ENCODE results near the gene FOXO1. TPM values are rescaled to one million over a fixed set of nuclear protein-coding genes. Genes with fewer than 3 reads are reported as not detected.

FOXO1 gene
- total RNA-seq, 1 donor, result 7.6 TPM

DNA sequence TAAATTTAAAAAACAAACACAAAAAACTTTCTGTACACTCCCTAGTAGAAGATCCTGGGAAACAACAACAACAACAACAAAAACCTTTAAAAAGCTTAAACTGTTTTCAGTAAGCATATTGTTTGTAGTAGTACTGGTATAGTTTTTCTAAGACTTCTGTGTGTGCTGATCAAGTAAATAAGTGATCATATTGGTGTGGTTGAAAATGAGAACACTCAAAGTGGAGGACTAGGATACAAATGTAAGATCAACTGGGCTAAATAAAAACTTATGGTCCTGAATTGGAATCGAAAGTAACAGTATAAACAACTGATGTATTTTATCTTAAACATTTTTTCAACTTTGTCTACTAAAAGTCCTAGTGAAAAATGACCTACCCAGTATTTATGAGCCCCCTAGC lies 135.5 kb downstream of the FOXO1 start:
- no peaks in the 10 kb centered on the region for H3K27me3 ChIP-seq (ENCODE audit: insufficient read depth, low read length)
- peaks cover 6% of the 10 kb centered on the region for H3K9me3 ChIP-seq (ENCODE audit: low read depth, low read length)
- no peaks in the 10 kb centered on the region for H3K36me3 ChIP-seq (ENCODE audit: insufficient read depth, low read length)
- H3K4me2 ChIP-seq (ENCODE audit: insufficient read depth, low read length), result no peak overlapping the region
- no peaks in the 10 kb centered on the region for H3K79me2 ChIP-seq (ENCODE audit: insufficient read depth, low read length)
- H3K4me3 ChIP-seq (ENCODE audit: insufficient read depth, low read length), result no peak overlapping the region
- H3K4me1 ChIP-seq (ENCODE audit: insufficient read depth, low read length), result no peaks in the 10 kb centered on the region
- no peak overlapping the region for H2AFZ ChIP-seq (ENCODE audit: low read length)
- TF ChIP-seq, protein P1, sequence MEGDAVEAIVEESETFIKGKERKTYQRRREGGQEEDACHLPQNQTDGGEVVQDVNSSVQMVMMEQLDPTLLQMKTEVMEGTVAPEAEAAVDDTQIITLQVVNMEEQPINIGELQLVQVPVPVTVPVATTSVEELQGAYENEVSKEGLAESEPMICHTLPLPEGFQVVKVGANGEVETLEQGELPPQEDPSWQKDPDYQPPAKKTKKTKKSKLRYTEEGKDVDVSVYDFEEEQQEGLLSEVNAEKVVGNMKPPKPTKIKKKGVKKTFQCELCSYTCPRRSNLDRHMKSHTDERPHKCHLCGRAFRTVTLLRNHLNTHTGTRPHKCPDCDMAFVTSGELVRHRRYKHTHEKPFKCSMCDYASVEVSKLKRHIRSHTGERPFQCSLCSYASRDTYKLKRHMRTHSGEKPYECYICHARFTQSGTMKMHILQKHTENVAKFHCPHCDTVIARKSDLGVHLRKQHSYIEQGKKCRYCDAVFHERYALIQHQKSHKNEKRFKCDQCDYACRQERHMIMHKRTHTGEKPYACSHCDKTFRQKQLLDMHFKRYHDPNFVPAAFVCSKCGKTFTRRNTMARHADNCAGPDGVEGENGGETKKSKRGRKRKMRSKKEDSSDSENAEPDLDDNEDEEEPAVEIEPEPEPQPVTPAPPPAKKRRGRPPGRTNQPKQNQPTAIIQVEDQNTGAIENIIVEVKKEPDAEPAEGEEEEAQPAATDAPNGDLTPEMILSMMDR (IDR thresholded peaks at IDR 0.05; ENCODE audit: extremely low read depth, low read depth, low read length), result no peak
- H3K27ac ChIP-seq (ENCODE audit: low read depth, low read length), result no peak overlapping the region
- no peak for DNase-seq (ENCODE audit: insufficient read length, low spot score, missing footprints)
- H4K20me1 ChIP-seq (ENCODE audit: insufficient read depth, low read length), result no peaks in the 10 kb centered on the region

DNA sequence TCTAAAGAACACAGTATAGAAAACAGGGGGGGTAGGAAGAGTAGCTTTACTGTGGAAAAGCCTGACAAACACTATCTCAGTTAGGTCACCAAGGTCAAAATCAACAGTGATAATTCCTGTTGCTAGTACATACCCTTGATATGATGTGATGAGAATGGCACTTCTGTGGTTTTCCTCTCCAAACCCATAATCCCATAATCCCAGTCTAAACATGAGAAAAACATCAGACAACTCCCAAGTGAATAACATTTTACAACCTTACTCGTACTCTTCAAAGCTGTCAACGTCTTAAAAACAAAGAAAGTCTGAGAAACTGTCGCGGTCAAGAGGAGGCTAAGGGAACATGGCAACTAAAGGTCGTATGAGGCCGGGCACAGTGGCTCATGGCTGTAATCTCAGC lies 137.6 kb downstream of the FOXO1 start:
- Histone ChIP-seq H3K79me2 (ENCODE audit: insufficient read depth, low read length) (no peaks in the 10 kb centered on the region), H2AFZ (ENCODE audit: low read length) (no peak overlapping the region), H3K4me2 (ENCODE audit: insufficient read depth, low read length) (no peak overlapping the region), H3K36me3 (ENCODE audit: insufficient read depth, low read length) (no peaks in the 10 kb centered on the region), H3K9me3 (ENCODE audit: low read depth, low read length) (peaks cover 6% of the 10 kb centered on the region), H3K4me3 (ENCODE audit: insufficient read depth, low read length) (no peak overlapping the region), H3K4me1 (ENCODE audit: insufficient read depth, low read length) (no peaks in the 10 kb centered on the region), H4K20me1 (ENCODE audit: insufficient read depth, low read length) (no peaks in the 10 kb centered on the region), H3K27me3 (ENCODE audit: insufficient read depth, low read length) (no peaks in the 10 kb centered on the region), H3K27ac (ENCODE audit: low read depth, low read length) (no peak overlapping the region)
- TF ChIP-seq, protein P1 (IDR thresholded peaks at IDR 0.05; ENCODE audit: extremely low read depth, low read depth, low read length), result no peak
- no peak for DNase-seq (ENCODE audit: insufficient read length, low spot score, missing footprints)

- Histone ChIP-seq H3K79me2 (ENCODE audit: insufficient read depth, low read length) (no peaks in the 10 kb centered on the region), H3K4me3 (ENCODE audit: insufficient read depth, low read length) (no peak overlapping the region), H3K9me3 (ENCODE audit: low read depth, low read length) (peaks cover 6% of the 10 kb centered on the region), H3K4me1 (ENCODE audit: insufficient read depth, low read length) (no peaks in the 10 kb centered on the region), H3K4me2 (ENCODE audit: insufficient read depth, low read length) (no peak overlapping the region), H4K20me1 (ENCODE audit: insufficient read depth, low read length) (no peaks in the 10 kb centered on the region), H3K27me3 (ENCODE audit: insufficient read depth, low read length) (no peaks in the 10 kb centered on the region), H3K36me3 (ENCODE audit: insufficient read depth, low read length) (no peaks in the 10 kb centered on the region), H2AFZ (ENCODE audit: low read length) (no peak overlapping the region), H3K27ac (ENCODE audit: low read depth, low read length) (no peak overlapping the region)
- no peak for DNase-seq (ENCODE audit: insufficient read length, low spot score, missing footprints)
- TF ChIP-seq, protein P1 (IDR thresholded peaks at IDR 0.05; ENCODE audit: extremely low read depth, low read depth, low read length), result no peak
Observed at GRCh38 chr13:40527914-40528313, 138.5 kb downstream of the FOXO1 start.

GRCh38 chr13:40522282-40522681 lies 144.2 kb downstream of the FOXO1 start:
- Histone ChIP-seq H3K4me1 (ENCODE audit: insufficient read depth, low read length) (no peaks in the 10 kb centered on the region), H2AFZ (ENCODE audit: low read length) (no peak overlapping the region), H4K20me1 (ENCODE audit: insufficient read depth, low read length) (no peaks in the 10 kb centered on the region), H3K4me2 (ENCODE audit: insufficient read depth, low read length) (no peak overlapping the region), H3K4me3 (ENCODE audit: insufficient read depth, low read length) (no peak overlapping the region), H3K27me3 (ENCODE audit: insufficient read depth, low read length) (no peaks in the 10 kb centered on the region), H3K36me3 (ENCODE audit: insufficient read depth, low read length) (no peaks in the 10 kb centered on the region), H3K79me2 (ENCODE audit: insufficient read depth, low read length) (no peaks in the 10 kb centered on the region), H3K27ac (ENCODE audit: low read depth, low read length) (no peak overlapping the region), H3K9me3 (ENCODE audit: low read depth, low read length) (no peaks in the 10 kb centered on the region)
- DNase-seq (ENCODE audit: insufficient read length, low spot score, missing footprints), result no peak
- TF ChIP-seq, protein P1 (IDR thresholded peaks at IDR 0.05; ENCODE audit: extremely low read depth, low read depth, low read length), result no peak
